D721Med (cell line): Measurements from ENCODE around the gene TMEM219.

ENCODE experiments used
- DNase-seq: peaks from one replicate; pipeline ENCODE4 v3.0.0; 2011; ENCODE audit warnings: low spot score; ENCODE audit not compliant: insufficient read length
- FAIRE-seq: peaks from 2 replicates; lab custom pipeline; 2011; peaks lifted over from hg19 to GRCh38; lab: Jason Lieb, UNC
- TF ChIP-seq, protein P1 (sequence below): IDR thresholded peaks from 2 replicates; pipeline ENCODE4 v1.5.1; 2012; ENCODE audit warnings: mild to moderate bottlenecking, control low read depth; ENCODE audit not compliant: insufficient read depth; ENCODE audit errors: missing control alignments

TMEM219 gene

DNA sequence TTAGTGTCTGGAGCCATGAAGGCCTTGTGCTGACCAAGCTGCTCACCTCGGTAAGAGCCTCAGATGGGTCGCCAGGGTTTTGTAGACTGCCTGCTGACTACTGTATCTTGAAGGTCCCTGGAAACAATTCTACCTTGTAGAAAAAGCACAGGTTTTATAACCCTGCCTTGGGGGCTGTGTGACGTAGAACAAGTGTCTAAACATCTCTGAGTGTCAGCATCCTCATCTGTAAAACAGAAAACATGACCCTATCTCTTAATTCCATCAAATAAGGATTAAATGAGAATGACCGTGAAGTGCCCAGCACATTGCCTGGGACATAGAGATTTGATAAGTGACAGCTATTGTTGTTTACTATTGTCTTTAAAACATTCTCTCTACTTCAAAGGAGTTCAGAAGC, 6.3 kb downstream of the TMEM219 start:
- FAIRE-seq = no peak
- TF ChIP-seq, protein P1, sequence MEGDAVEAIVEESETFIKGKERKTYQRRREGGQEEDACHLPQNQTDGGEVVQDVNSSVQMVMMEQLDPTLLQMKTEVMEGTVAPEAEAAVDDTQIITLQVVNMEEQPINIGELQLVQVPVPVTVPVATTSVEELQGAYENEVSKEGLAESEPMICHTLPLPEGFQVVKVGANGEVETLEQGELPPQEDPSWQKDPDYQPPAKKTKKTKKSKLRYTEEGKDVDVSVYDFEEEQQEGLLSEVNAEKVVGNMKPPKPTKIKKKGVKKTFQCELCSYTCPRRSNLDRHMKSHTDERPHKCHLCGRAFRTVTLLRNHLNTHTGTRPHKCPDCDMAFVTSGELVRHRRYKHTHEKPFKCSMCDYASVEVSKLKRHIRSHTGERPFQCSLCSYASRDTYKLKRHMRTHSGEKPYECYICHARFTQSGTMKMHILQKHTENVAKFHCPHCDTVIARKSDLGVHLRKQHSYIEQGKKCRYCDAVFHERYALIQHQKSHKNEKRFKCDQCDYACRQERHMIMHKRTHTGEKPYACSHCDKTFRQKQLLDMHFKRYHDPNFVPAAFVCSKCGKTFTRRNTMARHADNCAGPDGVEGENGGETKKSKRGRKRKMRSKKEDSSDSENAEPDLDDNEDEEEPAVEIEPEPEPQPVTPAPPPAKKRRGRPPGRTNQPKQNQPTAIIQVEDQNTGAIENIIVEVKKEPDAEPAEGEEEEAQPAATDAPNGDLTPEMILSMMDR = no peak

DNA sequence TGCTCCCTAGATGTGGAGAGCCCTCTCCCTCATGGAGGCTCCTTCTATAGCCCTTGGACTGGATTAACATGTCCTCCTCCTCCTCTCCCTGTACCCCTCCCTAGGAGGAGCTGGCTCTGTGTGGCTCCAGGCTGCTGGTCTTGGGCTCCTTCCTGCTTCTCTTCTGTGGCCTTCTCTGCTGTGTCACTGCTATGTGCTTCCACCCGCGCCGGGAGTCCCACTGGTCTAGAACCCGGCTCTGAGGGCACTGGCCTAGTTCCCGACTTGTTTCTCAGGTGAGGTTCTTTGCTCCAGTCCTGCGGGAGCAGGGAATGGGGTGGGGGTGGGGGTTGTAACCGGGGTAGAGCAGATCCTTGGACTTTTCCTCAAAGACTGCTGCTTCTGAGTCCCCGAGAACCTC, 9.4 kb downstream of the TMEM219 start:
- FAIRE-seq (no peak), DNase-seq (no peak)
- TF ChIP-seq, protein P1 = no peak

More for the DNA sequence above, 6.3 kb downstream of the TMEM219 start:
- no peak for DNase-seq

DNA sequence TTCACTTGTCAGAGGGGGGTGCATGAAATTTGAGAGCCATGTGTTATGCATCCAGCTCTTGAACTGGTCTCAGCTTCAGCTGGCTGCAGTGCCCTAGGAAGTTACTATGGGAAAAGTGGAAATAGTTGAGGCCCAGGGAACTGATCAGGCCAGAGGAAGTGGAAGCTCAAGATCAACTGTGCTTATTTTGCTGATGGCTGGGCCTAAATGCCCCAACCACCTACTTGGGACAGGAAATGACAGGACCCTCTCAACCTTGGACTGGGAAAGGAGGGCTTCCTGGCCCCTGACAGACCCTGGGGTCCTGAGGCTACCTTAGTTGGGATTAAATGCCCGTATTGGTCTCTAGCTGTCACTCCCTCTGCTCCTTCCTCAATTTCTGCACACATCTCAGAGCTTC, 10.6 kb downstream of the TMEM219 start:
- no peak for FAIRE-seq
- no peak for DNase-seq
- TF ChIP-seq, protein P1 = no peak

DNA sequence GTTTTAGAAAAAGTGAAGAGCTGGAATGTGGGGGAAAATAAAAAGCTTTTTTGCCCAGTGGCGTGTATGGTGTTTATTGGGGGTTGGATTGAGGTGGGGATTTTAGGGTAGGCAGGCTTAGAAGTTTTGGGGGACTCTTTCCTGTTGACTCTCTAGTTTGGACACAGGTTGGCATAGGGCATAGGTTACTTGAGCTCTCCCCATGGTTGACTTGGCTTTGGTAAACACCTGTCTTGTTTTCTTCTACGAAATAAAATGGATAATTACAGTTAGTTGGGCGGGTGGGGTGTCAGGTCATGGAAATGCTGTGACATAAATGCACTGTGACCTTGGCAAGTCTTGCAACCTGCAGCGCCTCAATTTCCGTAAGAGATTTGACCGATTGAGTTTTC, 11.1 kb downstream of the TMEM219 start:
- FAIRE-seq = no peak
- TF ChIP-seq, protein P1 = no peak
- no peak for DNase-seq

DNA sequence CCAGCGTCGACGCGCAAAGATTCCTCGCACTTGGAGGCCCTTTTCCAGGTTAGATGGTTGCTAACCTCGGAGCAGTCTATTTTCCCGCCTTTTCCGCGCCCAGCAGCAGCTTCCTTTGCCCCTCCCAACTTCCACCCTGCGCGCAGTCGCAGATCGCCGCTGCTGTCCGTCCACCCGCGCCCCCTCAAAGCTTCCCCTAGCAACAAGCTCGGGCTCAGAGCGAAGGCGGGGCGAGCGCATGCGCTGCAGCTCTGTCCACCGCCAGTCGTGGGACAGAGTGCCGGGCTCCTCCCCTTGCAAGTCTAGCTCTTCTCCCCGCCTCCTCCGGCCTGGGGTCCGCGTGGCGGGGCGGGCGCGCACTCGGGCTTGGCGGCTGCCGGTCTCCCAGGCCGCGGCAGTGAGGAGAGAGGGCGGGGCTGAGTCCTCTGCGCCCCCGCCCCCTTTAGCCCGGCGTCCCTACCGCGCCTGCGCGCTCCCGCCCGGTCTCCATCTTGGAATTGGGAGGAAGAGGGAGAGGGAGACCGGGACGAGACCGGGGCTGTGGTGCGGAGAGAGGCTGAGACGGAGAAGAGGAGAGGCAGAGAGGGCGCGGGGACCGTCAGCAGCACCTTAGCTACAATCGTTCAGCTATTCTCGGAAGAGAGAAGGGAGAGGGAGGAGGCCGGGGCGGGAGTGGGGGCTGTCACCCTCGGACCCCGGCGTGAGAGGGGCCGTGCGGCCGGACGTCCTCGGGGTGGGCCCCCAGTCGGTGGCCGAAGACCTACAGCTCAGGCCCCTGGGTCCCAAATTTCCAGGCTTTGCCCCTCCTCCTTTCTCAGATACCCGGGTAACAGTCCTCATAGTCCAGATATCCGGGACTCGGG, 11.7 kb downstream of the TMEM219 start, which contains the start of gene TAOK2:
TSS of gene TAOK2 (plus strand) at position 485 of the 863 bp plus-strand sequence. CDS start 3,905 bp downstream, outside the sequence.
- TF ChIP-seq, protein P1 = no peak
- FAIRE-seq (no peak), DNase-seq (peak; percentile 98)

DNA sequence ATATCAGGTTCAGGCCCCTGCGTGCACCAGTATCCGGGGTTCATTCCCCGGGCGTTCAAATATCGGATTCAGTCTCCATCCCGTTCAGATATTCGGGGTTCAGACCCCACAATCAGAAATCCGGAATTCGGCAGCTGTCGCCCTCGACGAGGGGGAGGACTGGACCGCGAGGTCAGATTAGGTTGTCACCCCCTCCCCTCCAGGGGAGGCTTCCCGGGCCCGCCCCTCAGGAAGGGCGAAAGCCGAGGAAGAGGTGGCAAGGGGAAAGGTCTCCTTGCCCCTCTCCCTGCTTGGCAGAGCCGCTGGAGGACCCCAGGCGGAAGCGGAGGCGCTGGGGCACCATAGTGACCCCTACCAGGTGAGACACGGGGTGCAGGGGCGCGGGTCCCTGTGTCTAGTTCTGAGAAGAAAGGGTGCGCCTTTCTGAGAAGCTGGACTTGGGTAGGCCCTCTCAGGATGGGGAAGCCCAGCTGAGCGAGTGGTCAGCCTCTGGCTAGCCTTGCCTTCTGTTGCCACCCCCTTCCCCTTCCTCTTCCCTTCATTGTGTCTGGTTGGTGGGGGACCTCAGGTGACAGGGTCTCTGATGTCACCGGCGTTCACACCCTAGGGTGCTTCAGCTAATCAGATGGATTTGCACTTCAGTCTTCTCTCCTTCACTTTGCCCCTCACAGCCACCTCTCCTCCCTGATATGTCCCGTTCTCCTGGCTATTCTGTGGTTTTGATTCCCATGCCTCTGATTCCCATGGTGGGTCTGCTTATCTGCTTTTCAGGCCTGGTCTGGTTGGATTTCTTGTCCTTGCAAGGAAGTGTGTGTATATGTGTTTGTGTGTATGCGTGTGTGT, 12.6 kb downstream of the TMEM219 start:
- no peak for FAIRE-seq
- TF ChIP-seq, protein P1 = no peak
- DNase-seq = peak; percentile 24
